Muscle layer of duodenum (tissue), 2 donors: ENCODE measurements around the gene TLX3.

Source experiments
- H3K27ac ChIP-seq: one replicate; pipeline ENCODE4 v1.7.0; 2013; ENCODE audit warnings: mild to moderate bottlenecking, low read length
- H3K27me3 ChIP-seq: one replicate; pipeline ENCODE4 v1.7.0; 2013; ENCODE audit warnings: low read depth, mild to moderate bottlenecking, control low read depth, low read length
- H3K36me3 ChIP-seq, 2 donors: one replicate each; pipeline ENCODE4 v1.7.0; 2013; ENCODE audit warnings: low read length in 2 of 2, control low read depth in 1 of 2, mild to moderate bottlenecking in 1 of 2; ENCODE audit not compliant: insufficient read depth in 2 of 2, control insufficient read depth in 1 of 2
- H3K4me1 ChIP-seq, 2 donors: one replicate each; pipeline ENCODE4 v1.7.0; 2013; ENCODE audit warnings: low read length in 2 of 2, mild to moderate bottlenecking in 2 of 2, control low read depth in 1 of 2, moderate library complexity in 1 of 2; ENCODE audit not compliant: insufficient read depth in 2 of 2, control insufficient read depth in 1 of 2
- H3K4me3 ChIP-seq, 2 donors: one replicate each; pipeline ENCODE4 v1.7.0; 2013; ENCODE audit warnings: low read length in 2 of 2, low read depth in 1 of 2, mild to moderate bottlenecking in 1 of 2
- H3K9me3 ChIP-seq, 2 donors: one replicate each; pipeline ENCODE4 v1.7.0; 2013; ENCODE audit warnings: low read length in 2 of 2, control low read depth in 1 of 2, mild to moderate bottlenecking in 1 of 2; ENCODE audit not compliant: control insufficient read depth in 1 of 2
- donor health status: healthy.

Gene TLX3

GRCh38 chr5:171306781-171307591, 2.1 kb upstream of the TLX3 start:
- Histone ChIP-seq H3K4me1 (peaks cover 0 to 35% of the 10 kb centered on the region in 2 donors), H3K4me3 (no peak overlapping the region), H3K27ac (no peak overlapping the region), H3K27me3 (peaks cover 56% of the 10 kb centered on the region), H3K36me3 (no peaks in the 10 kb centered on the region), H3K9me3 (no peaks in the 10 kb centered on the region)

GRCh38 chr5:171307789-171308452, 1.1 kb upstream of the TLX3 start:
- H3K36me3 ChIP-seq: no peaks in the 10 kb centered on the region

DNA sequence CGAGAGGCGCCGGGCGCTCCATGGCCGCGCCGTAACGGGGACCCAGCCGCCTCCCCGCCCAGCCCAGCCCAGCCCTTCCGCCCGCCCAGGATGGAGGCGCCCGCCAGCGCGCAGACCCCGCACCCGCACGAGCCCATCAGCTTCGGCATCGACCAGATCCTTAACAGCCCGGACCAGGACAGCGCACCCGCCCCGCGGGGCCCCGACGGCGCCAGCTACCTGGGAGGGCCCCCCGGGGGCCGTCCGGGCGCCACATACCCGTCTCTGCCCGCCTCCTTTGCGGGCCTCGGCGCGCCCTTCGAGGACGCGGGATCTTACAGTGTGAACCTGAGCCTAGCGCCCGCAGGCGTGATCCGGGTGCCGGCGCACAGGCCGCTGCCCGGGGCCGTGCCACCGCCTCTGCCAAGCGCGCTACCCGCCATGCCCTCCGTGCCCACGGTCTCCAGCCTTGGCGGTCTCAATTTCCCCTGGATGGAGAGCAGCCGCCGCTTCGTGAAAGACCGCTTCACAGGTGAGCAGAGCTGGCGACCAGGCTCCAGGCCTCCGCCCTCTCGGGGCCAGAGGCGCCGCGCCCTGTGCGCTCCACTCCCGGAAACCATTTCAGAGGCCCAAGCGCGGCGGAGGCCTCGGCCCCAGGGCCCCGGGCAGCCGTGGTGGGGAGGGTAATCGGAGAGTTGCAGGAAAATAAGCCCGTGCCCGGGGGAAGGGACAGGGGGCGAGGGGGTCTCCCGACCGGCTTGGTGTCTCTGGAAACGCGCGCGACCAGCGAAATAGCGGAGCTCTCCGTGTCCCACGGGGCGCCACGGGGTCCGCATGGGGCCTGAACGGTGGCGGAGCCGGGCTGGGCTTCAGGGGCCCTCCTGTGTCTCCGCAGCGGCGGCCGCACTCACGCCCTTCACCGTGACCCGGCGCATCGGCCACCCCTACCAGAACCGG, 496 bp downstream of the TLX3 start:
- no peaks in the 10 kb centered on the region for H3K9me3 ChIP-seq
- peaks cover 0 to 53% of the 10 kb centered on the region in 2 donors for H3K4me1 ChIP-seq
- no peaks in the 10 kb centered on the region for H3K36me3 ChIP-seq
- no peak overlapping the region for H3K4me3 ChIP-seq
- H3K27ac ChIP-seq: no peak overlapping the region
- peaks cover 74% of the 10 kb centered on the region for H3K27me3 ChIP-seq

More at GRCh38 chr5:171307789-171308452, 1.1 kb upstream of the TLX3 start:
- H3K27ac ChIP-seq: no peak overlapping the region
- H3K4me3 ChIP-seq: no peak overlapping the region
- peaks cover 0 to 44% of the 10 kb centered on the region in 2 donors for H3K4me1 ChIP-seq
- no peaks in the 10 kb centered on the region for H3K9me3 ChIP-seq
- H3K27me3 ChIP-seq: peaks cover 65% of the 10 kb centered on the region

DNA sequence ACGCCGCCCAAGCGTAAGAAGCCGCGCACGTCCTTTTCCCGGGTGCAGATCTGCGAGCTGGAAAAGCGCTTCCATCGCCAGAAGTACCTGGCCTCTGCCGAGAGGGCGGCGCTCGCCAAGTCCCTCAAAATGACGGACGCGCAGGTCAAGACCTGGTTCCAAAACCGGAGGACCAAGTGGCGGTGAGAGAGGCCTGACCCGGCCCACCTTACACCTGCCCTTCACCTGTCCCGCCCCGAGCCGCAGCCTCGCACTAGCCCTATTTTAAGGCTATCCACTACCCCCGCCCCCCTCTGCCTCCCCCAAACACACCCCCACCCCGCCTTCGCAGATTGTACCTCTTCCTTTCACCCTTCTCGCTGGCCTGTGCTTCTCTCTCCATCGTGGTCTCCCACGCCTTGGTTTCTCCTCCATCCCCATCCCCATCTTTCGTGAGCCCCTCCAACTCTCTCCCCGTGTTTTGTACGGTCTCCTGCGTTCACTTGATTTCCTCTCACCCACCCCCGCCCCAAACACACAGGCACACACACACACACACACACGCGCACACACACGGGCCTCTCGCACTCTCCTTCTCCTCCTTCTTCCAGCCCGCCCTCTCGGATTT, 1.3 kb downstream of the TLX3 start:
- H3K4me3 ChIP-seq: peak overlapping the region in 1 of 2 donors; percentile 54
- peaks cover 0 to 61% of the 10 kb centered on the region in 2 donors for H3K4me1 ChIP-seq
- H3K9me3 ChIP-seq: no peaks in the 10 kb centered on the region
- H3K27me3 ChIP-seq: peaks cover 77% of the 10 kb centered on the region
- H3K27ac ChIP-seq: no peak overlapping the region
- H3K36me3 ChIP-seq: no peaks in the 10 kb centered on the region

DNA sequence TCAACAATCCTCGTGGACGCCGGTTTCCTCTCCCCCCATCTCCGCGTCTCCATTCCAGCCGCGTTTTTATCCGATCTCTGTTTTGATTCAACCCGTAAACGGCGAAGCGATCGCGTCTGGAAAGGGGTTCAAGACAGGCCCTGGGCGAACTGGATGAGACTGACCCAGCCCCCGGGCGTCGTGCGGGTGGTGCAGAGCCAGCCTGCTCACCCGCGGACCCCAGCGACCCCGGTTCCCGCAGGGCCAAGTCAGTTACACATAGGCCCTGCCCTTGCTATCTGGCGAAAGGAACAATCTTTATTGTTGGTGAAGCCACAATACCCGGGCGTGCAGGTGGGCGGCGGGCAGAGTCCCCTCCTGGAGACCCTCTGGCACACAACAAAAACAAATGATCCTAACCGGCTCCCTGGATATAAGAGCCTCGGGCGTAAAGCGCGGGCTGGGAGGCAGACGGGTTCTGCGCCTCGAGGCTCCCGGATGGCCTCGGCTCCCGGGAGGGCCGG, 1.8 kb downstream of the TLX3 start:
- H3K4me1 ChIP-seq: peaks cover 0 to 66% of the 10 kb centered on the region in 2 donors
- no peaks in the 10 kb centered on the region for H3K36me3 ChIP-seq
- H3K4me3 ChIP-seq: peak overlapping the region in 1 of 2 donors; percentile 54
- H3K27ac ChIP-seq: no peak overlapping the region
- peaks cover 81% of the 10 kb centered on the region for H3K27me3 ChIP-seq
- no peaks in the 10 kb centered on the region for H3K9me3 ChIP-seq

DNA sequence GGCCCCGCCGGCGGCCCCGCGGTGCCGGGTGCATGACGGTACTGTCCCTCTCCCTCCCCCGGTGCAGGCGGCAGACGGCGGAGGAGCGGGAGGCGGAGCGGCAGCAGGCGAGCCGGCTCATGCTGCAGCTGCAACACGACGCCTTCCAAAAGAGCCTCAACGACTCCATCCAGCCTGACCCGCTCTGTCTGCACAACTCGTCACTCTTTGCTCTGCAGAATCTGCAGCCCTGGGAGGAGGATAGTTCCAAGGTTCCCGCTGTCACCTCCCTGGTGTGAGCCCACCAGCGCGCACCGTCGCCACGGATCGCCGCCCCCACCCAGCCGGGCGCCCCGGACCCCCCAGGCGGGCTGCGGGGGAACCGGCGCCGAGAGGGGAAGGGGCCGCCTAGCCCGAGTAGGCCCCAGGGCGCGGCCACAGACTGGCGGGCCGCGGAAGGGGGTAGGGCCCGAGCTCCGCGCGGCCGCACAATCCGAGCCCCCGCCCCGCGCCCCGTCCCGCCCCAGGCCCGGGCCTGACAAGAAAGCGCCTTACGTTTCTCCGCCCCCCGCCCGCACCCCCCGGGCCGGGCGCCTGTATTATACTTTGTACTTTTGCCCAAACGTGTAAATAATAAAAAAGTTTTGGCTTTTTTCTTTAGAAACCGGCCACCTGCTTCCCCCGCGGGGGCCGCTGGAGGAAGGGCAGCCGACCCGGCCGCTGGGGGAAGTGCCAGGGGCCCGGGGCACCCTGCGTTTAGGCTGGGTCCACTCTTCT, 2.5 kb downstream of the TLX3 start:
- H3K27ac ChIP-seq: no peak overlapping the region
- peaks cover 82% of the 10 kb centered on the region for H3K27me3 ChIP-seq
- no peaks in the 10 kb centered on the region for H3K36me3 ChIP-seq
- H3K4me1 ChIP-seq: peaks cover 0 to 73% of the 10 kb centered on the region in 2 donors
- no peaks in the 10 kb centered on the region for H3K9me3 ChIP-seq
- H3K4me3 ChIP-seq: peak overlapping the region in 1 of 2 donors; percentile 54

DNA sequence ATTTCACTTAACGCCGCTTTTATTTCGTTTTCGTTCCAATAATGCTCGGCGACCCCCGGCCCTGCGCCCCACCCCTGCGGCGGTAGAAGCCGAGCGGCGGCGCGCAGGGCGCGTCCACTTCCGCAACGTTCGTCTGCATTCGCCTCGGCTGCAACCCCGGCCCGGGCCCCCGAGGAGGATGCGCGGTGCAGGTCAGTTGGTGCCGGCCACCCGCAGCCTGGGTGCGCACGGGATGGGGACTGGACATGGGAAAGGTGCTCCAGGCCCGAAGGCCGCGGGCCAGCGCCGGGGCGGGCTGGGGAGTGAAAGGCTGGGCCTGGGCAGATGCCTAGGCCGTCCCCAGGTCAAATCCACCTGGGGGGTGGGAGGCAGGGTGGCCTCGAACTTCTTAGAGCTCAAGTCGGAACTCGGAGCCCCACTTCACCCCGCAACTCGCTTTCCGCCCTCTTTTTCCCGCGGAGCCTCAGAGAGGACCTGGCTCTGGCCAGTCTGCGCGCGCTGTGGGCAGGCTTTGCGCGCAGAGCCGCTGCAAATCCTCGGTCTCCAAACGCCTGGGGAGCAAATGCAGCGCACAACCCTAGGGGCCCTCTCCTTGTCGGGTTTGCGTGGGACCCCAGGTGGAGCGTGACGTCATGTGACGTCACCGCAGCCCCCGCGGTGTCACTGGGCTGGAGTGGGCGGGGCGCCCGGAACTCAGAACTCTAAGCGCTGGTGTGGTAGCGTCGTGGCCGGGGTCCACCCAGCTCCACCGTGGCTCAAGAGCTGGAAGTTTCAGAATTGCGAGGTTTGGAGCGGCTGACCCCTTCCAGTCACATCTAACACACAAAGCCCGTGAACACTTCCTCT, 3.3 kb downstream of the TLX3 start:
- Histone ChIP-seq H3K4me1 (peaks cover 0 to 80% of the 10 kb centered on the region in 2 donors), H3K27me3 (peaks cover 82% of the 10 kb centered on the region), H3K4me3 (peak overlapping the region; percentile 37 to 54), H3K36me3 (no peaks in the 10 kb centered on the region), H3K9me3 (no peaks in the 10 kb centered on the region), H3K27ac (no peak overlapping the region)

DNA sequence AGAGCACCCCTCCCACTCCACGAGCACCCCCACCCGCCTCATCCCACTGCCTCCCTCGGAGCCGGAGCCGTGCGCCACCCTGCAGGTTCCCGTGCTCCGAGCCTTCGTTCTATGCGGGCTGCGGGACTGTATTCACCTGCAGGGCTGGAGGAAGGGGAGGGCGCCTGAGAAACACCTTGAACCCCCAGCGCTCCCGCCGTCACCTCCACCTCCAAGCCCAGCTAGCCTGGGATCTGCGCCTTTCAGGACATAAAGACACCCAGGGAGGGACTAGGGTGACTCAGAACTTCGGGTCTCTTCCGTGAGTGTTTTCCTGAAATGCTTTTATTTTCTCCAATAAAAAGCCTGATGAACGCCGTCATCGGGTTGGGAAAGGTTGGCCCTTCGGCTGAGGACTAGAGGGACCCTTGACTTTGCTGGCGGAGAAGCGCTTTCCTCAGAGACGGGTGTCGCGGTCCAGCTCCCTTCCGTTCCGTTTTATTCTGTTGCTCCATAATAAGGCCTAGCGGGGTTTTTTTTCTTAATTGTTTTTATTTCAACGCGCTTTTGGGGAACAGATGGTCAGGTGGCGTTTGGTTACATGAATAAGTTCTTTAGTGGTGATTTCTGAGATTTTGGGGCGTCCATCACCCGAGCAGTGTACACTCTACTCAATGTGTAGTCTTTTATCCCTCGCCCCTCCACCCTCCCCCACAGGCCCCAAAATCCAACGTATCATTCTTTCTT, 4.6 kb downstream of the TLX3 start:
- Histone ChIP-seq H3K27me3 (peaks cover 82% of the 10 kb centered on the region), H3K27ac (no peak overlapping the region), H3K9me3 (no peaks in the 10 kb centered on the region), H3K36me3 (no peaks in the 10 kb centered on the region), H3K4me3 (no peak overlapping the region), H3K4me1 (peaks cover 0 to 76% of the 10 kb centered on the region in 2 donors)

DNA sequence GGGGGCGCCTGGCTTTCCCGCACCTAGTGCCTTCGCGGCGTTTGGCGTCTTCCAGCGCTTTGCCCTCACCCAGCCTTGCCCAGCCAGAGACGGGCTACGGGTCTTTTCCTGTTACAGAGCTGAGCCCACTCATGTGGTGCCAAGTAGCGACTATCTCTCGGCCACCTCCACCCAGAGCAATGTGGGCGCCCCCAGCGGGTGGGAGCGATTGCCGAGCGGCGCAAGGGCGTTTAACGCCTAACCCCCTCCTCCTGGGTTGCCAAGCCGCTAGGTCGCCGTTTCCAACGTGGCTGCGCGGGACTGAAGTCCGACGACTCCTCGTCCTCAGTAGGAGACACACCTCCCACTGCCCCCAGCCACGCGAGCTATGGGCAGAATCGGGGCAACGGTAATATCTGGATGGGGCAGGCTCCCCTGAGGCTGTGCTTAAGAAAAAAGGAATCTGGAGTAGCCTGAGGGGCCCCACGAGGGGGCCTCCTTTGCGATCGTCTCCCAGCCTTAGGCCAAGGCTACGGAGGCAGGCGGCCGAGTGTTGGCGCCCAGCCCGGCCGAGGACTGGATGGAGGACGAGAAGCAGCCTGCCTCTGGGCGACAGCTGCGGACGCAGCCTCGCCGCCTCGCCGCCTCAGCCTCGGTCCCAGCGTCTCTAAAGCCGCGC, 5.8 kb downstream of the TLX3 start:
- Histone ChIP-seq H3K4me3 (peak overlapping the region in 1 of 2 donors; percentile 60), H3K4me1 (peaks cover 0 to 64% of the 10 kb centered on the region in 2 donors), H3K36me3 (no peaks in the 10 kb centered on the region), H3K9me3 (no peaks in the 10 kb centered on the region), H3K27ac (no peak overlapping the region), H3K27me3 (peaks cover 81% of the 10 kb centered on the region)
